Muscle of back (tissue), 11 donors: Measurements from ENCODE around the gene ALOX12. TPM values are rescaled to one million over a fixed set of nuclear protein-coding genes. Genes with fewer than 3 reads are reported as not detected.
"Not testable (repeated sequence)": the region's sequence is repeated elsewhere in the genome, so short reads cannot be mapped to it uniquely, and the experiment has no call there.

Experiments used
- DNase-seq, 3 donors: peaks; one replicate each; pipeline versions ENCODE4 v3.0.0 to v3.0.0-alpha.2; 2013
- polyA plus RNA-seq, 10 donors: library from polyadenylated mRNA; unstranded; fragments of 120-200 nt; gene quantifications; one replicate each; pipeline ENCODE4 v1.2.1, GENCODE V29; 2013; ENCODE audit not compliant: insufficient read length in 10 of 10

Gene ALOX12
- polyA plus RNA-seq, 10 donors, result 0.77 to 1.4 (median 1.1) TPM

DNA sequence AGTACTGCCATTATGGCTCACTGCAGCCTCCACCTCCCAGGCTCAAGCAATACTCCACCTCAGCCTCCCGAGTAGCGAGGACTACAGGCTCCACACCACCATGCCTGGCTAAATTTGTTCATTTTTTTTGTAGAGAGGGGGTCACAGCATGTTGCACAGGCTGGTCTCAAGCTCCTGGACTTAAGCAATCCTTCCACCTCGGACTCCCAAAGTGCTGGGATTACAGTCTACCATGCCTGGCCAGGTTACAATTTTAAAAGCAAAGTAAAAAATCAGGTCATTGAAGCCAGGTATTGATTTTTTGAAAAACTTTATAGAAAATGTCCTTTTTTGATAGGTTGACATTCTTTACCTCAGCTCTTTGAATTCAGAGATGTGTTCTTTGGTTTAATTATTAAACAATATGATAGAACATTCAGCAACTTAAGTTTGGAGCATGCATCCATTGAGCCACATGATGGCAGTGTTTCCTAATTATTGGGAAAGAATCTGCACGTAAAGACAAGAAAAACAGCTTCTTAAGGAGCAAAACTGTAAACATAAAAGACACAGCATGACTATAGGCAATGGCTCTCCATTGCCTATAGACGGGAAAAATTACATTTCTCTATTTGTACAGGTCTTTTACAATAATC is 49.8 kb downstream of the ALOX12 start:
- peak; percentile 67 to 87 (median 78) for DNase-seq

DNA sequence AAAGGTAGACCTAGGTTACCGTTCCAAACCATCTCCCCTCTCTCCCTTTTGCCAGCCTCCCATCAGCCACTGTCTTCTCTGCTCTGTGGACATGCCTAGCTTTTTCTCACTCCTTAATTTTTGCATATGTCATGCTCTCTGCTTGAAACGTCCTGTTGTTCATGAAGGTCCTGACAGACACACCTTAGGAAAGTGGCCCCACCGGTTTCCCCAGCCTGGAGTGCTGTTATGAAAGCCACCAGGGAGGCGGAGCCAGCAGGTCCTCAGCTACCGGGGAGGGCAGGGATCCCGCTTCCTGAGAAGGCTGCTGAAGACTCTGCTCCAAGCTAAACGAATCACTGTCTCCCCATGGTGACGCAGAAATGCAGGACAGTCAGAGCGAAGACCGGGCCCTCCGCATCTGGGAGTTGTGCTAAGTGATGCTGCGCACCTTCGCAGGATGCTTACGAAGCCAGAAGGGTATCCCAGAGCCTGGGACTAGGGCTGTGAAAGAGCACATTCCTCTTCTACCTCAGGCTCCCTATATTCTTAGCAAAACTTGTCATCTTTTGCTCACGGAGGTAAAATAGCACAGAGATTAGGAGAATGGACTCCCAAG is 50.4 kb downstream of the ALOX12 start:
- no peak for DNase-seq

DNA sequence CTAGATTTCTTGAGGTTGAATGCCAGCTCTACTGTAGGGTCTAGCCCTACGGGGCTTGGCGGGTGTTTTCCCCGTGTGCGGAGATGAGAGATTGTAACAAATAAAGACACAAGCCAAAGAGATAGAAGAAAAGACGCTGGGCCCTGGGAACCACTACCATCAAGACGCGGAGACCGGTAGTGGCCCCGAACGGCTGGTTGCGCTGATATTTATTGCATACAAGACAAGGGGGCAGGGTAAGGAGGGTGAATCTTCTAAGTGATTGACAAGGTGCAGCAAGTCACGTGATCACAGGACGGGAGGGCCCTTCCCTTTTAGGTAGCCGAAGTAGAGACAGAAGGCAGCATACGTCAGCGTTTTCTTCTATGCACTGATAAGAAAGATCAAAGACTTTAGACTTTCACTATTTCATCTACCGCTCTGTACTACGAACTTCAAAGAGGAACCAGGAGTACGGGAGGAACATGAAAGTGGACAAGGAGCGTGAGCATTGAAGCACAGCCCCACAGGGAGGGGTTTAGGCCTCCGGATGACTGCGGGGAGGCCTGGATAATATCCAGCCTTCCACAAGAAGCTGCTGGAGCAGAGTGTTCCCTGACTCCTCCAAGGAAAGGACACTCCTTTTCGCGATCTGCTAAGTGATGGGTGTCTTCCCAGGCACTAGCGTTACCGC is 51.0 kb downstream of the ALOX12 start:
- not testable (repeated sequence) for DNase-seq

DNA sequence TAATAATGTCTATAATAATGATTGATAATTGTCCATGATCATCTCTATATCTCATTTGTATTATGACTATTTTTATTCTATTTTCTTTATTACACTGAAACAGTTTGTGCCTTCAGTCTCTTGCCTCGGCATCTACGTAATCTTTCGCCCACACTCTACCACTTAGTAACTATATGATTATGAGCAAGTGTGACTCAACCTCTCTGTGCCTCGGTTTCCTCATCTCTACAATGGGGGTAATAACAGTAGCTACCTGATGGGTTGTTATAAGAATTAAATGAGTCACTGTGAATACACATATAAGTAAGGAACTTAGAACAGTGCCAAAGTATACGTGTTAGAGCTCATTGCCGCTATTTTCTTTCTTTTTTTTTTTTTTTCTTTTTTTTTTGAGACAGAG is 51.7 kb downstream of the ALOX12 start:
- DNase-seq, result no peak

DNA sequence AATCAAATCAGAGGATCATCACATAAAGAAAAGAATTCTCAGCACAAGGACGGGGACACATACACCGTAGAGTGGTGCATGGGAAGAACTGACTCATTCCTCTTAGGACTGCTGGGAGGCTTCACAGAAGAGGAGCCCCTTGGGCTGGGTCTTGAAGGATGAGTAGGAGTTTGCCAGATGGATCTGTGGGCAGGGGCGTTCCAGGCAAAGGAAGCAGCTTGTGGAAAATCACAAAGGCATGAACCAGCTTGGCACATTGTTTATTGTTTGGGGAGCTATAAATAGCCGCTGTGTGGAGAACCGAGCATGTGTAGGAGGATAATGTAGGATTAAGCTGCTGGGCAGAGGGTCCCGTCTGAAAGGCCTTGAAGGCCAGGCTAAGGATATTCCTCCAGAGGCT is 53.1 kb downstream of the ALOX12 start:
- no peak for DNase-seq

DNA sequence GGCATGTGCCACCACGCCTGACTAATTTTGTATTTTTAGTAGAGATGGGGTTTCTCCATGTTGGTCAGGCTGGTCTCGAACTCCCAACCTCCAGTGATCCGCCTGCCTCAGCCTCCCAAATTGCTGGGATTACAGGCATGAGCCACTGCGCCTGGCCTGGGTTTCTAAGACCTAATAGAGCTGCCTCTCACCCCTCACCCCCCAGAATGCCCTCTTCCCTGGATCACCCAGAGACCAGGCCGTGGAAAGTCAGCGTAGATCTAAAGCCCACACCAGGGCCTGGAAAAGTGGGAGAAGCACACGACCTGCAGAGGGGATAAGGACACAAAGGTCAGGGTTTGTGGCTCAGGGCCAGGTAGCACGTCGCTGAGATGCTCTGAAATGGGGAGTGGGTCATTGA is 54.7 kb downstream of the ALOX12 start:
- DNase-seq, result not testable (repeated sequence)

DNA sequence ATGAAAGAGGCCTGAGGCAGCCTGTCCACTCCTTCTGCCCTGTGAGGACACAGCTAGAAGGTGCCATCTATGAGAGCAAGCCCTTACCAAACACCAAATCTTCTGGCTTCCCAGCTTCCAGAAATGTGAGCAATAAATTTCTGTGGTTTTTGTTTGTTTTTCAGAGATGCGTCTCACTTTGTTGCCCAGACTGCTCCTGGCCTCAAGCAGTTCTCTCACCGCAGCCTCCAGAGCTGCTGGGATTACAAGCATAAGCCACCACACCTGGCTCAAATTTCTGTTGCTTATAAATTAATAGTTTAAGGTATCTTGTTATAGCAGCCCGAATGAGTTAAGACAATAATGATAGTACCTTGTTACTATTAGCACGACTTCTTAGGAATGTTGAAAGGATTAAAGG is 60.5 kb downstream of the ALOX12 start:
- no peak for DNase-seq

DNA sequence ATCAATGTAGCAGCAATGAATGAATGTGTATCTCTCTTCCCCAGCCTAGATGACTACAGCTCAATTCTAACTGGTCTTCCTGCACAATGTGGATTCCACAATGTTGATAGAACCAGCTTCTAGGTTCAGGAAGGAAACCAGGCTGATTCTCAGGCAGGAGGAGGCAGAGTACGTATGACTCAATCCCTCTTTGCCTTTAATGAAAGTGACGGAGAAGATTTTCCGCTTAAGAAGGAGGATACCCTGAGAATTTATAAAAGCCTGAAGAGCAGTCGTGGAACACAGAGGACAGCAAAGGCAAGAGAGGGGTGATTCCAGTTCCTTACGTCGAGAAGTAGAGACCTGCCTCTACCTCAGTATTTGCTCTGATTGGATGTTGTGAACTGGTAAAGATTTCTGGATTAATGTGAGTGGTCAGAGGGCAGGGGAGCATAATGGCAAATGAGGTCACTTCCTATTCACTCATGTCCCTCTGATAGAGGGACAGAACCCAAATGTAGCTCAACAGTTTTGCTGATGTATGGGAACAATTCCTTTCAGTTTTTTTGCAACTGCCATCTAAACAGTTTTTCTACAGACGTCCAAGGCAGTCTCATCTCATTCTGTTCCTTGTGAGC is 63.1 kb downstream of the ALOX12 start:
- no peak for DNase-seq

Other genes starting within 250 kb of the ALOX12 start
- 10 to 100 TPM in 3 of 10 donors, 1 to 10 TPM in 7; 4.0 to 23.7 (median 7.5) TPM for gene XAF1, start 240.0 kb upstream of the ALOX12 start, polyA plus RNA-seq
- under 1 TPM in 8 of 10 donors, not detected in 2; 0.12 to 0.54 (median 0.19) TPM for gene FBXO39, start 219.8 kb upstream of the ALOX12 start, polyA plus RNA-seq
- gene TEKT1, start 164.3 kb upstream of the ALOX12 start, polyA plus RNA-seq, result under 1 TPM in 2 of 10 donors, not detected in 8; 0.24 to 0.26 TPM
- 100 to 1,000 TPM; 101 to 126 (median 111) TPM for gene RNASEK, start 16.6 kb downstream of the ALOX12 start, polyA plus RNA-seq
- 10 to 100 TPM; 15.5 to 25.4 (median 19.1) TPM for gene BCL6B, start 27.0 kb downstream of the ALOX12 start, polyA plus RNA-seq
- gene SLC16A13, start 40.0 kb downstream of the ALOX12 start, polyA plus RNA-seq, result 1 to 10 TPM in 8 of 10 donors, under 1 TPM in 2; 0.62 to 2.4 (median 1.3) TPM
- under 1 TPM in 9 of 10 donors, not detected in 1; 0.11 to 0.48 (median 0.17) TPM for gene SLC16A11, start 48.0 kb downstream of the ALOX12 start, polyA plus RNA-seq
- gene CLEC10A, start 84.2 kb downstream of the ALOX12 start, polyA plus RNA-seq, result 1 to 10 TPM; 1.1 to 3.5 (median 1.7) TPM
- under 1 TPM in 9 of 10 donors, not detected in 1; 0.15 to 0.40 (median 0.34) TPM for gene ASGR2, start 118.8 kb downstream of the ALOX12 start, polyA plus RNA-seq
- gene ASGR1, start 183.3 kb downstream of the ALOX12 start, polyA plus RNA-seq, result 1 to 10 TPM; 1.6 to 6.5 (median 2.3) TPM
- 10 to 100 TPM; 15.3 to 31.0 (median 21.1) TPM for gene DLG4, start 223.8 kb downstream of the ALOX12 start, polyA plus RNA-seq
- 100 to 1,000 TPM; 178 to 376 (median 256) TPM for gene ACADVL, start 223.9 kb downstream of the ALOX12 start, polyA plus RNA-seq
- gene DVL2, start 238.5 kb downstream of the ALOX12 start, polyA plus RNA-seq, result 10 to 100 TPM; 24.5 to 40.5 (median 34.9) TPM
- gene PHF23, start 243.4 kb downstream of the ALOX12 start, polyA plus RNA-seq, result 10 to 100 TPM; 28.1 to 46.1 (median 34.4) TPM
- 100 to 1,000 TPM; 271 to 406 (median 306) TPM for gene GABARAP, start 246.4 kb downstream of the ALOX12 start, polyA plus RNA-seq